NT2/D1 (cell line): ENCODE measurements around the gene ACOX3.

ENCODE experiments used
- SUZ12 ChIP-seq: IDR thresholded peaks from 2 replicates; pipeline ENCODE4 v1.6.1; 2011; ENCODE audit not compliant: insufficient read length, insufficient read depth; ENCODE audit errors: extremely low read depth
- YY1 ChIP-seq: IDR thresholded peaks from 2 replicates; pipeline ENCODE4 v1.6.1; 2011; ENCODE audit not compliant: insufficient read length, insufficient read depth

DNA sequence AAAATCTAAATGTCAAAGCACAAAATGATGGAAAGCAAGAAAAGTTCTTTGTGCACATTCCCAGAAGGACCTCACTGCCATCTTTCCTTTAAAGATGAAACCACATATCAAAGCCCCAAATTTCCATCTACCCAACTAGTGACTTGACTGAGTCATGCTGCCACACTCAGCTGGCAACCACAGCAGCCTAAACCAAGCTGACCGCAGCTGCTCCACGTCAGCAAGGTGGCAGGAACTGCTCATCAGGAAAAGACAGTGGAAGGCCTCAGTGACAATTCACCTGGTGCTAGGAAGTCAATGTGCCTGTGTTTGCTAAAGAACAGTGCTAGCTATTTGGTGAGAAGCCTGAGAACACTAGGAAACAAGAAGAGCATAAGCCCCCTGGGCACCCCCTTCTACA, 26.1 kb downstream of the ACOX3 start:
- TF ChIP-seq YY1: no peak
- TF ChIP-seq SUZ12: no peak
